ELF-1 (cell line): ENCODE data around the gene PRPS1L1.

Source experiments
- DNase-seq: peaks from one replicate; pipeline ENCODE4 v3.0.0-alpha.2; 2016; ENCODE audit warnings: low read depth, low spot score

Gene PRPS1L1

GRCh38 chr7:18027628-18028027 lies at the start of gene PRPS1L1:
PRPS1L1 (minus strand) TSS chr7:18027846.
- DNase-seq: no peak

GRCh38 chr7:18076461-18076860 lies 48.8 kb upstream of the PRPS1L1 start:
- no peak for DNase-seq

GRCh38 chr7:18068745-18069144 lies 41.1 kb upstream of the PRPS1L1 start:
- no peak for DNase-seq

GRCh38 chr7:18064242-18064838 lies 36.7 kb upstream of the PRPS1L1 start:
- DNase-seq: peak; percentile 57

GRCh38 chr7:18063149-18063901 lies 35.7 kb upstream of the PRPS1L1 start:
- no peak for DNase-seq

GRCh38 chr7:18059171-18059570 lies 31.5 kb upstream of the PRPS1L1 start:
- DNase-seq: no peak

- no peak for DNase-seq
These were observed 26.3 kb upstream of the PRPS1L1 start for GRCh38 chr7:18053941-18054340.

- DNase-seq: no peak
These were observed 25.7 kb upstream of the PRPS1L1 start for GRCh38 chr7:18053177-18053928.

- no peak for DNase-seq
These were observed 21.6 kb upstream of the PRPS1L1 start for GRCh38 chr7:18049262-18049661.

GRCh38 chr7:18046601-18047000 lies 19.0 kb upstream of the PRPS1L1 start:
- DNase-seq: no peak

GRCh38 chr7:18045171-18045570 lies 17.5 kb upstream of the PRPS1L1 start:
- DNase-seq: no peak

- DNase-seq: no peak
These were observed 13.5 kb upstream of the PRPS1L1 start for GRCh38 chr7:18041191-18041590.

- no peak for DNase-seq
These were observed 12.6 kb upstream of the PRPS1L1 start for GRCh38 chr7:18040196-18040595.

- DNase-seq: no peak
These were observed 10.7 kb upstream of the PRPS1L1 start for GRCh38 chr7:18038382-18038781.

GRCh38 chr7:18037609-18038008 lies 10.0 kb upstream of the PRPS1L1 start:
- no peak for DNase-seq

GRCh38 chr7:18036783-18037182 lies 9.1 kb upstream of the PRPS1L1 start:
- no peak for DNase-seq

GRCh38 chr7:18030758-18031157 lies 3.1 kb upstream of the PRPS1L1 start:
- no peak for DNase-seq

GRCh38 chr7:18020138-18020715 lies 7.4 kb downstream of the PRPS1L1 start:
- DNase-seq: no peak

- DNase-seq: no peak
These were observed 8.1 kb downstream of the PRPS1L1 start for GRCh38 chr7:18019555-18019954.

GRCh38 chr7:18018296-18019215 lies 9.1 kb downstream of the PRPS1L1 start:
- no peak for DNase-seq
